A673 (cell line): ENCODE measurements around the gene ADORA2B. TPM values are rescaled to one million over a fixed set of nuclear protein-coding genes. Genes with fewer than 3 reads are reported as not detected.

Experiments
- BruUV-seq: library from RNA; stranded (reverse); fragments of 400-500 nt; replicated peaks from 2 replicates; lab custom pipeline; 2021; lab: Mats Ljungman, UMichigan
- CTCF ChIA-PET: fragments of 300-600 bp; sonication (Branson Sonifier 250); formaldehyde crosslinking; loops from one replicate; lab custom pipeline; 2022; ENCODE audit warnings: antibody characterized with exemption; lab: Charles Lee
- POLR2A ChIA-PET: fragments of 300-600 bp; sonication (Branson Sonifier 250); formaldehyde crosslinking; loops from one replicate; lab custom pipeline; 2022; ENCODE audit warnings: antibody characterized with exemption; ENCODE audit not compliant: low non-redundant PET; lab: Charles Lee
- DNase-seq: peaks from one replicate; pipeline ENCODE4 v3.0.0-alpha.2; 2015; ENCODE audit warnings: low spot score
- H3K27ac ChIP-seq: fragments of 200-600 bp; sonication (generic); 2 replicates; pipeline ENCODE4 v1.5.1; 2016; ENCODE audit warnings: mixed run types, low read depth, mild to moderate bottlenecking, mixed read lengths, antibody characterized with exemption, low read length; ENCODE audit not compliant: poor library complexity, severe bottlenecking
- H3K27me3 ChIP-seq: fragments of 200-600 bp; sonication (generic); replicated peaks from 2 replicates; pipeline ENCODE4 v1.6.1; 2017; ENCODE audit warnings: mixed run types, low read depth, mild to moderate bottlenecking, mixed read lengths, antibody characterized with exemption, low read length; ENCODE audit not compliant: insufficient read depth, poor library complexity
- H3K36me3 ChIP-seq: fragments of 200-600 bp; sonication (generic); 2 replicates; pipeline ENCODE4 v1.6.1; 2016; ENCODE audit warnings: mixed run types, mild to moderate bottlenecking, mixed read lengths, antibody characterized with exemption, low read length; ENCODE audit not compliant: insufficient read depth, poor library complexity, severe bottlenecking
- H3K4me1 ChIP-seq: fragments of 200-600 bp; sonication (generic); 2 replicates; pipeline ENCODE4 v1.6.1; 2017; ENCODE audit warnings: mixed run types, mild to moderate bottlenecking, mixed read lengths, antibody characterized with exemption, low read length; ENCODE audit not compliant: insufficient read depth, poor library complexity, severe bottlenecking
- H3K4me3 ChIP-seq: fragments of 200-600 bp; sonication (generic); 2 replicates; pipeline ENCODE4 v1.5.1; 2016; ENCODE audit warnings: low read depth, mixed run types, mild to moderate bottlenecking, mixed read lengths, low read length; ENCODE audit not compliant: poor library complexity, severe bottlenecking
- H3K9me3 ChIP-seq: fragments of 200-600 bp; sonication (generic); 2 replicates; pipeline ENCODE4 v1.6.1; 2016; ENCODE audit warnings: mixed run types, low read depth, mild to moderate bottlenecking, mixed read lengths, antibody characterized with exemption, low read length; ENCODE audit not compliant: poor library complexity, severe bottlenecking
- EZH2 ChIP-seq: fragments of 200-600 bp; sonication (generic); IDR thresholded peaks from 2 replicates; pipeline ENCODE4 v1.6.1; 2017; ENCODE audit warnings: borderline replicate concordance, low read depth, mild to moderate bottlenecking, mixed read lengths, antibody characterized with exemption, low read length; ENCODE audit not compliant: poor library complexity, severe bottlenecking
- intact Hi-C: fragments of 100-400 bp; cut with micrococcal nuclease; formaldehyde crosslinking; loops from one replicate; pipeline ENCODE4 v1.10.0; 2022; ENCODE audit not compliant: unreplicated experiment
- total RNA-seq: library from RNA; stranded (reverse); gene quantifications from 2 replicates; pipeline ENCODE4 v1.2.3, GENCODE V29; 2021
- TF ChIP-seq, protein P1 (sequence below): fragments of 300-800, 200-600 bp; sonication (generic); conservative IDR thresholded peaks from 2 replicates; pipeline ENCODE4 v1.5.1; 2017; ENCODE audit warnings: low read depth, mild to moderate bottlenecking, antibody characterized with exemption, low read length, moderate library complexity, mixed read lengths

The ADORA2B gene
- total RNA-seq, 1 experiment from 2014 or later = 3.9 TPM

DNA sequence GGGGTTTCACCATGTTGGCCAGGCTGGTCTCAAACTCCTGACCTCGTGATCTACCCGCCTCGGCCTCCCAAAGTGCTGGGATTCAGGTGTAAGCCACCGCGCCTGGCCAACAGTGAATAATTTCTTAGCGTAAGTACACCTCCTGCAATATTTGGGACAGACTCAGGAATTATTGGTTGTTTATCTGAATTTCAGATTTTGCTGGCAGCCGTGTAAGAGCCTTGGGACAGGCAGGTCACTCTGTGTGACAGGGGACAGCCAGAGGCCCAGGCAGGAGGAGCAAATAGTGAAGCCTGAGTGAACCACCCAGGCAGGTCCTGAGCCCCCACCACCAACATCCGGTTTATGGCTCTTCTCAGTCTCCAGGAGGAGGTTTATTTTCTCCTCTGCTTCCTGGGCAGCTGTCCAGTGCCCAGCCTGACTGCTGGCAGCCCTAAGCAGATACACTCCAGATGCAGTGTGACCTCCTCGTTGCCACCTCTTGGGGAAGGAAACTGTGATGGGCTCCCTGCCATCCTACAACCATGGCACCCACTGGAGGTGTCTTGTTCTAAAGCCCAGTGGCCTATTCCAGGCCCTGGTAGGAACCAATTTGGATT lies 26.2 kb upstream of the ADORA2B start:
- no TSS peak for BruUV-seq
- TF ChIP-seq EZH2 = no peak
- TF ChIP-seq, protein P1, sequence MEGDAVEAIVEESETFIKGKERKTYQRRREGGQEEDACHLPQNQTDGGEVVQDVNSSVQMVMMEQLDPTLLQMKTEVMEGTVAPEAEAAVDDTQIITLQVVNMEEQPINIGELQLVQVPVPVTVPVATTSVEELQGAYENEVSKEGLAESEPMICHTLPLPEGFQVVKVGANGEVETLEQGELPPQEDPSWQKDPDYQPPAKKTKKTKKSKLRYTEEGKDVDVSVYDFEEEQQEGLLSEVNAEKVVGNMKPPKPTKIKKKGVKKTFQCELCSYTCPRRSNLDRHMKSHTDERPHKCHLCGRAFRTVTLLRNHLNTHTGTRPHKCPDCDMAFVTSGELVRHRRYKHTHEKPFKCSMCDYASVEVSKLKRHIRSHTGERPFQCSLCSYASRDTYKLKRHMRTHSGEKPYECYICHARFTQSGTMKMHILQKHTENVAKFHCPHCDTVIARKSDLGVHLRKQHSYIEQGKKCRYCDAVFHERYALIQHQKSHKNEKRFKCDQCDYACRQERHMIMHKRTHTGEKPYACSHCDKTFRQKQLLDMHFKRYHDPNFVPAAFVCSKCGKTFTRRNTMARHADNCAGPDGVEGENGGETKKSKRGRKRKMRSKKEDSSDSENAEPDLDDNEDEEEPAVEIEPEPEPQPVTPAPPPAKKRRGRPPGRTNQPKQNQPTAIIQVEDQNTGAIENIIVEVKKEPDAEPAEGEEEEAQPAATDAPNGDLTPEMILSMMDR = no peak
- Histone ChIP-seq H3K27me3 (no peaks in the 10 kb centered on the region), H3K36me3 (no peaks in the 10 kb centered on the region), H3K27ac (no peak overlapping the region), H3K4me1 (no peaks in the 10 kb centered on the region), H3K4me3 (no peak overlapping the region), H3K9me3 (no peaks in the 10 kb centered on the region)
- ChIA-PET CTCF (no interaction called here), POLR2A (no interaction called here)
- intact Hi-C loops = no loop called here
- DNase-seq = no peak

DNA sequence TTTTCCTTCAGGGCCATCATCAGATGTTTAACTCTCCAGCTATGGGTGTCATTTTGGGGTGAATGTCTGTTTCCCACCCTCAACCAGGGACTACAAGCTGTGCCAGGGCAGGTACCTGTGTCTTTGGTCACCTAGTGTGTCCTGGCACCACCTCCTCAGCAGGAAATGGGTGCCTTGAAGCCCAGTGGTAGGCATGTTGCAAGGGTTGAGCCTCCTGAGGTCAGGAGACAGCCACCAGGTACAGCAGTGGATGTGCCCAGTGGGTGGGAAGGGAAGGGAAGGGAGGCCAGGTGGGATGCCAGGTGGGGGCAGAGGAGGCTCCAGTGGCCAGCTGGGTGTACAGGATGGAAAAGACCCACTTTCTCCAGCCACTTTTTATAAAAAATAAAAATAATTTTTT lies 25.5 kb upstream of the ADORA2B start:
- no peaks in the 10 kb centered on the region for H3K9me3 ChIP-seq
- no peak for DNase-seq
- TF ChIP-seq, protein P1 = no peak
- no peak for TF ChIP-seq EZH2
- intact Hi-C loops = no loop called here
- no peak overlapping the region for H3K4me3 ChIP-seq
- no peaks in the 10 kb centered on the region for H3K36me3 ChIP-seq
- POLR2A ChIA-PET = no interaction called here
- CTCF ChIA-PET = no interaction called here
- H3K27me3 ChIP-seq = no peaks in the 10 kb centered on the region
- no peak overlapping the region for H3K27ac ChIP-seq
- H3K4me1 ChIP-seq = no peaks in the 10 kb centered on the region
- no TSS peak for BruUV-seq

DNA sequence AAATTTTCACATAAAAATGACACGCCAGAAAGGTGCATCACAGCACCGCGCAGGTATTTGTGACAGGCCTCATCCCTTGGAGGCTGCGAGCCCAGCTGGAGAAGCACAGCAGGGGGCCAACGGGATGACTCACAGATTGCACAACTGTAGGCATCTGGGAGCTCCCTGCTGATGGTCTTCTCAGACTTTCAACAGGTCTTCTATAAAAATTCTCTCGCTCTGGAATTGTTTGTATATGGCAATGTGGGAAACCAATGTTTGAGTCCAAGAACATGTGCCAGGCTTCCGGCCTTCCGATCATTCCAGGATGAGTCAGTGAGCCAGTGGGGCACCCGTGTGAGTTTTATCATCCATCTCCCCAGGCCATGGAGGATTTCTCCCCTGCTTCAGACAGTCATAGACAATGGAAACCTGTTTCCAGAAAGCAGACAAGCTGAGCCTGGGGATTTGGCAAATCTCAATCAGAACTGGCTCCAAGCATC lies 24.1 kb upstream of the ADORA2B start:
- Histone ChIP-seq H3K27me3 (no peaks in the 10 kb centered on the region), H3K4me1 (no peaks in the 10 kb centered on the region), H3K9me3 (no peaks in the 10 kb centered on the region), H3K4me3 (no peak overlapping the region), H3K27ac (peak overlapping the region; percentile 40), H3K36me3 (no peaks in the 10 kb centered on the region)
- DNase-seq = peak; percentile 90
- BruUV-seq = no TSS peak
- ChIA-PET POLR2A (no interaction called here), CTCF (interaction anchor here (1.0 kb wide), 1 partner anchor 24 kb away, joined by 3 read pairs; the partner anchor contains the start of gene ADORA2B)
- intact Hi-C loops = no loop called here
- no peak for TF ChIP-seq EZH2
- TF ChIP-seq, protein P1 = no peak
